ENCODE data around the gene PRKAA2.

Gene PRKAA2

GRCh38 chr1:56713112-56713511 is 68.0 kb downstream of the PRKAA2 start:
- DNase-seq (ENCODE audit: low spot score) = no peak

GRCh38 chr1:56715156-56715555 is 70.0 kb downstream of the PRKAA2 start:
- no peak for DNase-seq (ENCODE audit: low spot score)

GRCh38 chr1:56719171-56719570 is 74.1 kb downstream of the PRKAA2 start:
- DNase-seq (ENCODE audit: low spot score) = no peak

- no peak for DNase-seq (ENCODE audit: low spot score)
Observed at GRCh38 chr1:56726706-56727105, 81.6 kb downstream of the PRKAA2 start.

GRCh38 chr1:56728964-56729363 is 83.8 kb downstream of the PRKAA2 start:
- DNase-seq (ENCODE audit: low spot score) = no peak

DNA sequence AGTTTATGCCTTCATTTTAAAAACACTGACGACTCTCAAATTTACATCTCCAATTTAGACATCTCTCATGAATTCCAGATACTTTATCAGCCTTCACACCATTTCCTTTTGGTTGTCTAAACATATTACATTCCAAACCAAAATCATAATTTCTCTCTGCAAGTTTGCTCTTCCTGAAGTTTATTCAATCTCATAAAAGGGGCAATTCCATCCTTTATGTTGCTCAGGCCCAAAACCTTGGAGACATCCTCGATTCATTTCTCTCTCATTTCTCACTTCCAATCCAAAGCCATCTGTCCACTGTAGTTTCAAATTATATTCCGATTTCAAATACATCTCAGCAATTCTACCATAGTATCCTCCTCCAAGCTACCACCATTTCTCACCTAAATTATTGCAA is 100.1 kb downstream of the PRKAA2 start:
- DNase-seq (ENCODE audit: low spot score) = no peak

DNA sequence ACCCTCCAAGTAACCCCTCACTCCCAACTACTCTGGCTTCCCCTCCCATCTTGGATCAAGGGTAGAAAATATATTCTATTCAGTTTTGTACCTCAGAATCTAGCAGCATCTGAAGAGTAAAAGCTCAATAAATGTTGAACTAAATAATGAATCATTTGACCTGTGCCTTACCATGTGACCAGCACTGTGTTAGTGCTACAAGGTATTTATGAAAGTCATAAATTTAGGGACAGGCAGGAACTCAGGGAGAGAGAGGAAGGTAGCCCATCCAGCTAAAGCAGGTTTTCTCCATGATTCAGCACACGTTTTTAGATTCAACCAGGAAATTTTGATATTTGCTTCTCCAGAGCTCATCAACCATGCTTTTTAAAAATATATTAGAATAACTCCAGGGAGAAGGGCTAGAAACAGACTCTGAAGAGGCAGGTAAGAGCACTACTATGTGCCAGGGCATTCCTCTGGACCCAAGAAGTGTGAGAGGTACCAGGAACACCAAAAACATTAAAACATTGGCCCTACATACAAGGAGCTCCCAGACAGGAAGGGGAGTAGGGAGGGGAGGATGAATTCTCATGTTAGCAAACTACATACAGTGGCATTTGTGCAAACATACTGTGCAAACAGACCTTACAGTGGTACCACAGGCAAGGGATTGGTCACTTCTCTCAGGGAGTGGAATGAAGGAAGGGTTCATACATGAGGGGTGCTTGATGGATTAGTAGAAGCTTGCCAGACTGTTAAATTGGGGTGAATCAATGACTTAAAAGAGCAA is 109.8 kb downstream of the PRKAA2 start:
- DNase-seq (ENCODE audit: low spot score) = no peak

GRCh38 chr1:56755911-56756310 is 110.8 kb downstream of the PRKAA2 start:
- DNase-seq (ENCODE audit: low spot score) = no peak

DNA sequence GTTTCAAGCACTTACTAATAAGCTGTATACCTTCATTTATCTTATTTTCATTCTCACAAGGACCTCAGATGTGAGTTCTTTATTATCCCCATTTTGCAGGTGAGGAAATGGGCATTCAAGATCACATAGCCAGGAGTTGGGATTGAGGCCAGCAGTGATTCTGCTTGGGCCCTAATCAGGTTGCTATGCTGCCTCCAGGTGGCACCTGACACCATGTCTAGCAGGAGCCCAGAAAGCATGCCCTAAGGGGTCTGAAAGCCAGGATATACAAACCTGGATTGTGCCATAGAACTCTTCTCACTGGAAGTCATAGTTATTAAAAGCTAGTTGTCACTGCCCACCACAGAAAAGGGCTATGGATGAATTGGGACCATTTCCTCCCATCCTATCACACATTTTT is 113.0 kb downstream of the PRKAA2 start:
- DNase-seq (ENCODE audit: low spot score) = no peak

DNA sequence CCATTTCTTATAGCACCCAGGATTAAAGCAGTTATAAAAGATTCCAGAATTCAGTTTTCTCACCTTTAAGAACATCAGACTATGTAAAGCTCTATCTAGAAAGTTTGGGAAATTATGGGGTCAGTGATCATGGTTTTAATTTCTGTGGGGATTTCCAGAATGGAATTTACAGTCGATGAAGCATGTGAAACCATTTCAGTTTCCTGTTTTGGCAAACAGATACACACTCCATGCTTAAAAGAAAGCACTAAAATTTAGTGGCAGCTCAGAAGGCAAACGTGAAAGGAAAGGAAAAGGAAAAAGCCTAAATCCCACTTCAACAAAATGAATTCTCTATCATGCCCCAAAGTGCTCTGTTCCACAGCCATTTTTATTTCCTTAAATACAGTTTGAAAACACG is 113.7 kb downstream of the PRKAA2 start:
- no peak for DNase-seq (ENCODE audit: low spot score)
